ENCODE results near the gene SYTL3. TPM values are rescaled to one million over a fixed set of nuclear protein-coding genes. Genes with fewer than 3 reads are reported as not detected.

SYTL3 gene
- total and polyA plus RNA-seq, 9 of the 15 experiments (the other 6 are each of a cell fraction or from before 2014, with no cell fraction given), result 0.04 to 0.46 (median 0.17) TPM; not detected in 1

GRCh38 chr6:158610319-158610968 lies 39.4 kb upstream of the SYTL3 start (continued):
- no peak for TF ChIP-seq ZBTB40 (IDR thresholded peaks at IDR 0.05)
- no peak for TF ChIP-seq ZBTB40 (CRISPR knock-in tag; IDR thresholded peaks at IDR 0.05)
- no peak for TF ChIP-seq ZNF12 (CRISPR knock-in tag; IDR thresholded peaks at IDR 0.05)
- no peak for TF ChIP-seq ARID2 (IDR thresholded peaks at IDR 0.05)
- TF ChIP-seq NFIC (IDR thresholded peaks at IDR 0.05), result no peak
- TF ChIP-seq MTA1 (IDR thresholded peaks at IDR 0.05; ENCODE audit: borderline replicate concordance), result no peak
- no peak for TF ChIP-seq RHOXF2B (CRISPR knock-in tag; conservative IDR thresholded peaks at IDR 0.05)

Data from K562 (cell line).